HEK293 (cell line): ENCODE results near the gene FOXO6.

Source experiments
- CTCF ChIP-seq: fragments of 450-650 bp; formaldehyde crosslinking; IDR thresholded peaks from 2 replicates; pipeline ENCODE4 v1.5.1; 2016; ENCODE audit warnings: missing biosample characterization, missing genetic modification characterization
- REST ChIP-seq: fragments of 450-650 bp; formaldehyde crosslinking; IDR thresholded peaks from 2 replicates; pipeline ENCODE4 v1.5.1; 2016; ENCODE audit warnings: missing biosample characterization, missing genetic modification characterization
- ZFP3 ChIP-seq: fragments of 450-650 bp; formaldehyde crosslinking; IDR thresholded peaks from 2 replicates; pipeline ENCODE4 v1.5.1; 2016; ENCODE audit warnings: low read depth, missing biosample characterization, missing genetic modification characterization
- ZFP37 ChIP-seq: fragments of 450-650 bp; formaldehyde crosslinking; IDR thresholded peaks from 2 replicates; pipeline ENCODE4 v1.5.1; 2016; ENCODE audit warnings: missing biosample characterization, missing genetic modification characterization
- ZNF274 ChIP-seq, 2 experiments: fragments of 200-500 bp in 1 of 2; fragments of 450-650 bp in 1 of 2; sonication (Bioruptor generic) in 1 of 2; formaldehyde crosslinking in 1 of 2; IDR thresholded peaks; 2 replicates each; pipeline versions ENCODE4 v1.5.1 to v1.6.1; 2014 to 2016; ENCODE audit warnings: borderline replicate concordance in 1 of 2, inconsistent platforms in 1 of 2, low read length in 1 of 2, missing biosample characterization in 1 of 2, missing genetic modification characterization in 1 of 2
- ZNF324 ChIP-seq: fragments of 450-650 bp; formaldehyde crosslinking; IDR thresholded peaks from 2 replicates; pipeline ENCODE4 v1.5.1; 2016; ENCODE audit warnings: missing biosample characterization, missing genetic modification characterization
- ZNF404 ChIP-seq: fragments of 450-650 bp; formaldehyde crosslinking; IDR thresholded peaks from 2 replicates; pipeline ENCODE4 v1.5.1; 2017; ENCODE audit warnings: missing biosample characterization, missing genetic modification characterization
- ZNF521 ChIP-seq: fragments of 450-650 bp; formaldehyde crosslinking; IDR thresholded peaks from 2 replicates; pipeline ENCODE4 v1.5.1; 2017; ENCODE audit warnings: missing biosample characterization, mild to moderate bottlenecking, missing genetic modification characterization
- ZSCAN30 ChIP-seq: fragments of 450-650 bp; IDR thresholded peaks from 2 replicates; pipeline ENCODE4 v1.5.1; 2018; ENCODE audit warnings: missing biosample characterization, mild to moderate bottlenecking, missing genetic modification characterization, moderate library complexity

GRCh38 chr1:41425369-41425768 is 64.1 kb downstream of the FOXO6 start:
- no peak for TF ChIP-seq ZFP3 (tag by site-specific recombination)
- TF ChIP-seq CTCF (tag by site-specific recombination) = no peak
- TF ChIP-seq ZNF521 (tag by site-specific recombination) = no peak
- TF ChIP-seq ZNF274 (IDR thresholded peaks at IDR 0.05; ENCODE audit: low read length) = no peak
- TF ChIP-seq ZNF274 (tag by site-specific recombination; IDR thresholded peaks at IDR 0.05; ENCODE audit: borderline replicate concordance) = no peak
- no peak for TF ChIP-seq ZFP37 (tag by site-specific recombination)
- no peak for TF ChIP-seq ZNF324 (tag by site-specific recombination)
- TF ChIP-seq ZNF404 = no peak
- no peak for TF ChIP-seq ZSCAN30 (tag by site-specific recombination)
- no peak for TF ChIP-seq REST (tag by site-specific recombination)
